Measurements from ENCODE around the gene DIAPH2.
A peak's percentile ranks its signal among the peaks of the same experiment; 100 is the strongest.

The DIAPH2 gene

GRCh38 chrX:97594646-97595224, 910.1 kb downstream of the DIAPH2 start:
- no peak for DNase-seq (ENCODE audit: low spot score)

- peak; percentile 40 for DNase-seq (ENCODE audit: low spot score)
Measured at GRCh38 chrX:97597954-97598353, 913.3 kb downstream of the DIAPH2 start.

- DNase-seq (ENCODE audit: low spot score): no peak
Measured at GRCh38 chrX:97602465-97603258, 918.0 kb downstream of the DIAPH2 start.

GRCh38 chrX:97605271-97605670, 920.6 kb downstream of the DIAPH2 start:
- no peak for DNase-seq (ENCODE audit: low spot score)

GRCh38 chrX:97609357-97609756, 924.7 kb downstream of the DIAPH2 start:
- no peak for DNase-seq (ENCODE audit: low spot score)

GRCh38 chrX:97609938-97610337, 925.3 kb downstream of the DIAPH2 start:
- DNase-seq (ENCODE audit: low spot score): no peak

- DNase-seq (ENCODE audit: low spot score): peak; percentile 67
Measured at GRCh38 chrX:97616883-97617530, 932.4 kb downstream of the DIAPH2 start.

GRCh38 chrX:97619499-97619898, 934.9 kb downstream of the DIAPH2 start:
- no peak for DNase-seq (ENCODE audit: low spot score)

- DNase-seq (ENCODE audit: low spot score): no peak
Measured at GRCh38 chrX:97622111-97622510, 937.5 kb downstream of the DIAPH2 start.

GRCh38 chrX:97628326-97628725, 943.7 kb downstream of the DIAPH2 start:
- no peak for DNase-seq (ENCODE audit: low spot score)

GRCh38 chrX:97628807-97629596, 944.4 kb downstream of the DIAPH2 start:
- no peak for DNase-seq (ENCODE audit: low spot score)

GRCh38 chrX:97629597-97629985, 944.9 kb downstream of the DIAPH2 start:
- DNase-seq (ENCODE audit: low spot score): no peak

- DNase-seq (ENCODE audit: low spot score): no peak
Measured at GRCh38 chrX:97633798-97634197, 949.2 kb downstream of the DIAPH2 start.

- DNase-seq (ENCODE audit: low spot score): no peak
Measured at GRCh38 chrX:97636473-97637140, 952.0 kb downstream of the DIAPH2 start.

GRCh38 chrX:97637289-97637688, 952.6 kb downstream of the DIAPH2 start:
- DNase-seq (ENCODE audit: low spot score): no peak

GRCh38 chrX:97638621-97639020, 954.0 kb downstream of the DIAPH2 start:
- DNase-seq (ENCODE audit: low spot score): no peak

GRCh38 chrX:97639526-97639925, 954.9 kb downstream of the DIAPH2 start:
- DNase-seq (ENCODE audit: low spot score): no peak
